K562 (cell line): ENCODE data around the gene ANKRD13B. TPM values are rescaled to one million over a fixed set of nuclear protein-coding genes. Genes with fewer than 3 reads are reported as not detected.
A peak's percentile ranks its signal among the peaks of the same experiment; 100 is the strongest.

Source experiments
- ATAC-seq: fragments of 200-7000 bp; cut with Tn5 transposase; 3 replicates; pipeline ENCODE4 v1.9.1; 2020; ENCODE audit warnings: moderate library complexity
- BruUV-seq: library from RNA; stranded (reverse); fragments of 400-500 nt; replicated peaks from 2 replicates; lab custom pipeline; 2021; lab: Mats Ljungman, UMichigan
- CTCF ChIA-PET: fragments of 300-600 bp; formaldehyde crosslinking; extraction: SDS; loops from one replicate; lab custom pipeline; 2021; ENCODE audit warnings: low intra/inter-chr PET ratio; lab: Yijun Ruan, JAX
- POLR2A ChIA-PET: fragments of 300-600, 350-650 bp; sonication (Branson Sonifier 250); formaldehyde crosslinking; extraction: SDS; loops from one replicate; lab custom pipeline; 2021; ENCODE audit warnings: antibody characterized with exemption, inconsistent platforms; lab: Yijun Ruan, JAX
- DNase-seq, 4 experiments: peaks; one replicate each; pipeline versions ENCODE4 v3.0.0 to v3.0.0-alpha.2; 2011 to 2018; ENCODE audit warnings: low spot score in 3 of 4, mixed read lengths in 3 of 4; ENCODE audit errors: extremely low read depth in 1 of 4
- FAIRE-seq: peaks from 2 replicates; lab custom pipeline; 2011; peaks lifted over from hg19 to GRCh38; lab: Jason Lieb, UNC
- H2AFZ ChIP-seq: 2 replicates; pipeline ENCODE4 v1.6.0; 2011; ENCODE audit warnings: low read depth, low read length, control low read depth, inconsistent platforms
- H3K27ac ChIP-seq: fragments of 200-600 bp; 3 replicates; pipeline ENCODE4 v1.8.0; 2011; ENCODE audit warnings: low read depth, mild to moderate bottlenecking, control low read depth, inconsistent platforms, low read length, moderate library complexity, mixed read lengths; ENCODE audit errors: extremely low read depth
- H3K27me3 ChIP-seq, 2 experiments: fragments of 300-600 bp in 1 of 2; 2 replicates in 1 of 2; 3 replicates in 1 of 2; pipeline versions ENCODE4 v1.6.0 to v1.8.0; 2011; ENCODE audit warnings: inconsistent platforms in 2 of 2, low read length in 2 of 2, mild to moderate bottlenecking in 1 of 2, mixed read lengths in 1 of 2, moderate library complexity in 1 of 2; ENCODE audit not compliant: control insufficient read depth in 2 of 2, insufficient read depth in 2 of 2
- H3K36me3 ChIP-seq: fragments of 300-600 bp; 3 replicates; pipeline ENCODE4 v1.8.0; 2011; ENCODE audit warnings: mild to moderate bottlenecking, low read length, inconsistent platforms; ENCODE audit not compliant: control insufficient read depth, insufficient read depth
- H3K4me1 ChIP-seq, 2 experiments: fragments of 200-600 bp in 1 of 2; replicated peaks in 1 of 2; 2 replicates in 1 of 2; 3 replicates in 1 of 2; pipeline versions ENCODE4 v1.5.1 to v1.8.0; 2011; ENCODE audit warnings: inconsistent platforms in 2 of 2, low read length in 2 of 2, mild to moderate bottlenecking in 1 of 2, mixed read lengths in 1 of 2, moderate library complexity in 1 of 2; ENCODE audit not compliant: control insufficient read depth in 2 of 2, insufficient read depth in 2 of 2
- H3K4me2 ChIP-seq: 2 replicates; pipeline ENCODE4 v1.6.1; 2011; ENCODE audit warnings: low read length, control low read depth, inconsistent platforms, mixed read lengths; ENCODE audit not compliant: insufficient read depth
- H3K4me3 ChIP-seq: fragments of 200-600 bp; sonication (generic), shearing (Covaris generic); 2 replicates; pipeline ENCODE4 v1.5.1; 2016; ENCODE audit warnings: control low read depth, inconsistent platforms
- H3K79me2 ChIP-seq: fragments of 200-600 bp; 3 replicates; pipeline ENCODE4 v1.8.0; 2011; ENCODE audit warnings: low read length, inconsistent platforms; ENCODE audit not compliant: control insufficient read depth, insufficient read depth
- H3K9ac ChIP-seq, 2 experiments: 2 replicates each; pipeline versions ENCODE4 v1.6.0 to v1.6.1; 2011; ENCODE audit warnings: low read depth in 2 of 2, low read length in 2 of 2, control low read depth in 1 of 2, inconsistent platforms in 1 of 2, mild to moderate bottlenecking in 1 of 2, mixed read lengths in 1 of 2; ENCODE audit not compliant: insufficient read depth in 1 of 2
- H3K9me1 ChIP-seq: one replicate; pipeline ENCODE4 v1.6.0; 2011; ENCODE audit warnings: inconsistent platforms, mild to moderate bottlenecking, low read length, moderate library complexity; ENCODE audit not compliant: control insufficient read depth, insufficient read depth
- H3K9me3 ChIP-seq: replicated peaks from 2 replicates; pipeline ENCODE4 v1.5.1; 2011; ENCODE audit warnings: low read depth, low read length, inconsistent platforms; ENCODE audit not compliant: control insufficient read depth, insufficient read depth
- H4K20me1 ChIP-seq: replicated peaks from 2 replicates; pipeline ENCODE4 v1.6.1; 2011; ENCODE audit warnings: low read length, inconsistent platforms, mixed read lengths; ENCODE audit not compliant: control insufficient read depth, insufficient read depth
- CEBPB ChIP-seq: fragments of 450-650 bp; IDR thresholded peaks from 2 replicates; pipeline ENCODE4 v1.6.1; 2016; ENCODE audit warnings: missing genetic modification characterization, missing compliant biosample characterization
- CTBP1 ChIP-seq: fragments of 450-650 bp; IDR thresholded peaks from 2 replicates; pipeline ENCODE4 v1.6.1; 2016; ENCODE audit warnings: borderline replicate concordance
- ESRRB ChIP-seq: fragments of 250-450 bp; sonication (Bioruptor Pico); IDR thresholded peaks from 2 replicates; pipeline ENCODE4 v1.5.0; 2020; ENCODE audit warnings: mild to moderate bottlenecking, moderate library complexity, borderline replicate concordance
- FIP1L1 ChIP-seq: fragments of 200-400 bp; formaldehyde crosslinking; IDR thresholded peaks from 2 replicates; pipeline ENCODE4 v1.6.1; 2018; ENCODE audit warnings: mild to moderate bottlenecking, low read depth, low read length; ENCODE audit not compliant: poor library complexity, severe bottlenecking
- FOXK2 ChIP-seq, 2 experiments: fragments of 450-650 bp; IDR thresholded peaks in 1 of 2; conservative IDR thresholded peaks in 1 of 2; 2 replicates each; pipeline ENCODE4 v1.6.1; 2016; ENCODE audit warnings: low read depth in 2 of 2, mild to moderate bottlenecking in 1 of 2
- GABPB2 ChIP-seq: fragments of 250-450 bp; sonication (Bioruptor Pico); conservative IDR thresholded peaks from 2 replicates; pipeline ENCODE4 v1.5.1; 2021; ENCODE audit warnings: mild to moderate bottlenecking
- HDAC1 ChIP-seq, 2 experiments: fragments of 450-650 bp; IDR thresholded peaks; 2 replicates each; pipeline ENCODE4 v1.6.1; 2016 to 2017; ENCODE audit warnings: inconsistent platforms in 1 of 2, mild to moderate bottlenecking in 1 of 2, moderate library complexity in 1 of 2
- JUNB ChIP-seq: fragments of 450-650 bp; formaldehyde crosslinking; conservative IDR thresholded peaks from 2 replicates; pipeline ENCODE4 v1.4.0; 2020; ENCODE audit warnings: mild to moderate bottlenecking
- MTA3 ChIP-seq: fragments of 450-650 bp; formaldehyde crosslinking; IDR thresholded peaks from 2 replicates; pipeline ENCODE4 v1.6.1; 2017; ENCODE audit warnings: mild to moderate bottlenecking, borderline replicate concordance
- POLR2H ChIP-seq: IDR thresholded peaks from 2 replicates; pipeline ENCODE4 v1.6.1; 2016; ENCODE audit warnings: missing genetic modification characterization, low read depth, mild to moderate bottlenecking, control low read depth, missing compliant biosample characterization, moderate library complexity
- RAD51 ChIP-seq: fragments of 450-650 bp; IDR thresholded peaks from 2 replicates; pipeline ENCODE4 v1.7.1; 2016; ENCODE audit warnings: low read depth, mild to moderate bottlenecking, borderline replicate concordance
- SAFB2 ChIP-seq: fragments of 200-400 bp; formaldehyde crosslinking; IDR thresholded peaks from 2 replicates; pipeline ENCODE4 v1.6.1; 2018; ENCODE audit warnings: borderline replicate concordance, low read length, low read depth, moderate library complexity; ENCODE audit not compliant: severe bottlenecking
- SMC3 ChIP-seq: conservative IDR thresholded peaks from 2 replicates; pipeline ENCODE4 v1.6.1; 2011; ENCODE audit warnings: low read depth, low read length, improper control_type of control experiment; ENCODE audit not compliant: insufficient read depth
- SUPT5H ChIP-seq: fragments of 450-650 bp; IDR thresholded peaks from 2 replicates; pipeline ENCODE4 v1.6.1; 2016
- ZBTB7A ChIP-seq: IDR thresholded peaks from 2 replicates; pipeline ENCODE4 v1.6.1; 2011; ENCODE audit warnings: low read depth, mild to moderate bottlenecking, low read length, moderate library complexity, borderline replicate concordance; ENCODE audit not compliant: control insufficient read depth
- WGBS: fragments of 100-300 bp; shearing (Covaris generic); methylation state at CpG from one replicate; pipeline ENCODE4 v1.1.6; 2016; ENCODE audit warnings: low coverage, mixed read lengths; ENCODE audit not compliant: insufficient coverage; ENCODE audit errors: missing lambda C conversion rate; 5-methylcytosine and 5-hydroxymethylcytosine counted together
- in situ Hi-C: fragments of 300-500 bp; cut with MboI; formaldehyde crosslinking; loops from 4 replicates; pipeline ENCODE4 v1.15.0; 2018; ENCODE audit warnings: inconsistent platforms, mixed read lengths
- intact Hi-C: fragments of 100-400 bp; cut with micrococcal nuclease; formaldehyde crosslinking; loops from 2 replicates; pipeline ENCODE4 v1.14.2; 2022
- polyA plus RNA-seq, 8 experiments: library from polyadenylated mRNA; depleted of rRNA in 4 of 8; stranded (reverse) in 5 of 8; unstranded in 3 of 8; fragments of >200 nt; fragmentation: Nextera tagmentation in 2 of 8; fragmentation: Illumina TruSeq in 1 of 8; extraction: Ambion mirVana in 2 of 8; extraction: Trizol in 1 of 8; gene quantifications; 2 replicates each; pipeline versions ENCODE4 v1.2.1 to v1.2.3, GENCODE V29; 2011 to 2014; ENCODE audit warnings: inconsistent platforms in 1 of 8, missing spikeins in 1 of 8
- total RNA-seq, 7 experiments: library from RNA; depleted of rRNA in 6 of 7; stranded (reverse); fragments of >200 nt in 6 of 7; fragmentation: Illumina TruSeq in 2 of 7; extraction: Trizol in 2 of 7; gene quantifications; 2 replicates each; pipeline versions ENCODE4 v1.2.1 to v1.2.3, GENCODE V29; 2011 to 2021; ENCODE audit warnings: low replicate concordance in 1 of 7
- TF ChIP-seq, protein P1 (sequence below): fragments of 250-450 bp; sonication (Bioruptor Pico); IDR thresholded peaks from 2 replicates; pipeline ENCODE4 v1.8.0; 2022; ENCODE audit warnings: moderate library complexity, mild to moderate bottlenecking, inconsistent platforms

ANKRD13B gene
- total and polyA plus RNA-seq, 9 of the 15 experiments (the other 6 are each of a cell fraction or from before 2014, with no cell fraction given) = 0.15 to 28.1 (median 4.6) TPM

DNA sequence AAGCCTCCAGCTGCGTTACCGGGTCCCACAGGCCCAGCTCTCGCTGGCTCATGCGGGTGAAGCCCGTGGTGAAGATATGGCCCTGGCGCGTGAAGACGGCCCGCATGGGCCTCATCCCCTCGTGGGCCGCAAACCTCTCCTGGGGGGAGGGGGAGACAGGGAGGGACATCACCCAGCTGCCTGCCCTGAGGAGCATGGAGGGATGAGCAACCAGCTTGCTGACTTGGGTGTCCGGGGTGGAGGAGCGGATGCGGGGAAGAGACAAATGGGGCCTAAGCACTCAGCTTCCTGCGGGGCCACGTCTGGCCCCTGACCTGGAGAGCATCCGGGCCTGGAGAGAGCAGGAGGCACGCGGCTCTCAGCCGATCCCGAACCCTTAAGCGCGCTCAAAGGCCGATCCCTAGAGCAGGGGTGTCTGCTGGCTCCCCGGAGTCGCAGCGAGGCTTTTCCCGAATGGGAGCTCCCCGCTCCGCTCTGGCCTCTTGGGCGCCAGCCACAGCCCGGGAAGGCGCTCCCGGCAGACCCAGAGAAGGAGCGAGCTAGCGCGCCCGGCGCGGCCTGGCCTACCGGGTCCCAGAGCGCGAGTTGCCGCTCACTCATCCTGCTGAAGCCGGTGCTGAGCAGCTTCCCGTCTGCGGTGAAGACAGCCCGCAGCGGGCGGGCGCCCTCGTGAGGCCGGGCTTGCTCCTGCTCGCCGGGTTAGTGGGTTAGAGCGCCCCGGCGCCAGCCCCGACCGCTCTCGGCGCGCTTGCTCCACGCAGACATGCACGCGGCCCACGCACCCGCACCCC, 24.7 kb downstream of the ANKRD13B start (continued):
- TF ChIP-seq ESRRB = no peak
- no peak for TF ChIP-seq SAFB2
- TF ChIP-seq ZBTB7A = peak; percentile 42; the same call in 1 of the 2 replicates
- peak in 1 of 2 experiments; percentile 39; a peak in 1 of 4 replicates for TF ChIP-seq HDAC1 (IDR thresholded peaks at IDR 0.05)
- peak; percentile 52; the same call in 1 of the 2 replicates for TF ChIP-seq SMC3
- TF ChIP-seq MTA3 = peak; percentile 90

DNA sequence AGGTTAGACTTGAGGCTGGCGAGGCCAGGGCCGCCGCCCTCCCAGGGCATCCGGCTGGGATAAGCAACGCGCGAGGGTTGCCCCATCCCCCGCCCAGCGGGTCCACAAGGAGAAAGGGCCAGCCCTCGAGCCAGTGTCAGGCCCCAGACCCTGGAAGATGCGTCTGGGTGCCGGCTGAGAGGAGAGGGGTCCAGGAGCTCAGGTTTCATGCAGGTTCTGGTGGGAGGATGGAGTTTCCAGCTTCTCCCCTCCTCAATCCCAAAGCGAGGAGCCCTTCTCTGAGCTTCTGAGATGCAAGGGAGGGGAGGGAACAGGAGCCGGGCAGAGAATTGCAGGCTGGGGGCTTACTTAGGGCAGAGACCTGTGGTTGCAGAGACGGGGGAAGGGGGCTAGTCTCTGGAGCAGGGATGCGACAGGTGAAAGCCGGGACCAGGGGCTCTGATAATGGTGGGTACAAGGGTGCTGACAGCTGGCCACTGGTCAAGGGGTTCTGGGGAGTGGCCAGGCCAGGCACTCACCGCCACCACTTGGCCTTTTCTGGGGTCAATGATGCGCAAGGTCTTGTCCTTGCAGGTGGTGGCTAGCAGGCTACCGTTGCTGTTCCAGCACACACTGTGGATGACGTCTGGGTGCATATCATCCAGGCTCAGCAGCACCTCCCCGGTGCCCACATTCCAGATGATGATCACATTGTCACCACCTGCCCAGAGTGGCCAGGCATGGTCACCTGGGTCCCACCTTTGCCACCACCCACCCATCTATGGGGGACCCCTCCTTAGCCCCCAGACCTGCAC, 25.5 kb downstream of the ANKRD13B start:
- intact Hi-C loops = loop anchor here (10.0 kb wide), 1 partner anchor 474 kb away; no protein-coding TSS in a partner anchor
- H3K9ac ChIP-seq = peak overlapping the region in 1 of 2 experiments; percentile 88; a peak in 2 of 4 replicates
- no peaks in the 10 kb centered on the region for H3K36me3 ChIP-seq
- ChIA-PET POLR2A (interaction anchor here (0.6 to 1.9 kb wide), 5 partner anchors 21 to 475 kb away, joined by 3 to 4 read pairs (median 3); no protein-coding TSS in a partner anchor), CTCF (interaction anchor here (0.5 to 1.4 kb wide), 7 partner anchors 34 to 475 kb away, joined by 3 to 5 read pairs (median 5); no protein-coding TSS in a partner anchor)
- in situ Hi-C loops = no loop called here
- H3K9me1 ChIP-seq = no peaks in the 10 kb centered on the region
- H3K9me3 ChIP-seq = no peaks in the 10 kb centered on the region
- WGBS = 30% methylated on average over 21 of the region's 22 CpGs
- peak overlapping the region; percentile 95 for H2AFZ ChIP-seq
- BruUV-seq = no TSS peak
- peaks cover 33 to 77% of the 10 kb centered on the region in 2 experiments for H3K4me1 ChIP-seq
- ATAC-seq (peak; percentile 8), DNase-seq (no peak), FAIRE-seq (no peak)
- no peaks in the 10 kb centered on the region for H3K27me3 ChIP-seq
- peak overlapping the region; percentile 60 for H3K4me2 ChIP-seq
- no peaks in the 10 kb centered on the region; the same call in 1 of the 2 replicates for H4K20me1 ChIP-seq
- 0 out of 2 replicates have a peak overlapping the region, but pooled peaks have one; percentile 15 for H3K4me3 ChIP-seq
- no peak overlapping the region for H3K27ac ChIP-seq
- no peaks in the 10 kb centered on the region for H3K79me2 ChIP-seq
- TF ChIP-seq, protein P1, sequence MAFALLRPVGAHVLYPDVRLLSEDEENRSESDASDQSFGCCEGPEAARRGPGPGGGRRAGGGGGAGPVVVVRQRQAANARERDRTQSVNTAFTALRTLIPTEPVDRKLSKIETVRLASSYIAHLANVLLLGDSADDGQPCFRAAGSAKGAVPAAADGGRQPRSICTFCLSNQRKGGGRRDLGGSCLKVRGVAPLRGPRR (CRISPR knock-in tag) = no peak
- TF ChIP-seq SUPT5H = no peak
- TF ChIP-seq GABPB2 (CRISPR knock-in tag) = no peak
- TF ChIP-seq FIP1L1 = no peak
- TF ChIP-seq RAD51 = no peak
- peak; percentile 25; the same call in 1 of the 2 replicates for TF ChIP-seq CTBP1
- no peak for TF ChIP-seq CEBPB (tag)
- TF ChIP-seq JUNB (CRISPR knock-in tag) = no peak
- no peak for TF ChIP-seq POLR2H (tag)
- TF ChIP-seq FOXK2 (conservative IDR thresholded peaks at IDR 0.05 in 1 of 2, IDR thresholded peaks at IDR 0.05 in 1 of 2; ENCODE audit: low read depth in 2 of 2) = no peak
